COR-L47 (cell line): ENCODE measurements around the gene HCFC1R1.

Experiments
- DNase-seq: peaks from one replicate; lab custom pipeline; 2025; lab: John Stamatoyannopoulos, UW

Gene HCFC1R1

DNA sequence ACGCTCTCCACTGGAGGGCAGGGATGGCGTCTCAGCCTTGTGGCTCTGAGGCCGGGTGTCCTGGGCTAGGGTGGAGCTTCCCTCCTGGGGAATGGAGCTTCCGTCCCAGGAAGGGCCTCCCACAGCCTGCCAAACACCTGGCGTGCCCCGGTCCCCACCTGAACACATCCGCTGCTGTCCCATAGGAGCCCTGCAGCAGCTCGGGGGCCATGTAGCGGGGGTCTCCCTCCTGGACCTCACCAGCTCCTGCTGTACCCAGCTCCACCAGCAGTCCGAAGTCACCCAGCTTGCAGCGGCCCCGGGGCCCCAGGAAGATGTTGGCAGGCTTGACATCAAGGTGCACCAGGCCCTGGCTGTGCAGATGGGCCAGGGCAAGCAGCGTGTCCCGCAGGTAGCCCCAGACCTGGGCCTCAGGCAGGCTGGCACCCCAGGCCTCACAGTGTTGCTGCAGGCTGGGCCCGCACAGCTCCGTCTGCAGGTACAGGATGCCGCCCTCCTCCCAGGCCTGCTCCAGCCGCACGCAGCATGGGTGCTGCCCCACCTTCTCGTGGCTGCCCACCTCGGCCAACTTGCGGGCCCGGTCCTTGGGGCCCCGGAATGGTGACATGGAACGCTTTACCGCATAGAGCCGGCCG is 48.5 kb downstream of the HCFC1R1 start:
- no peak for DNase-seq

DNA sequence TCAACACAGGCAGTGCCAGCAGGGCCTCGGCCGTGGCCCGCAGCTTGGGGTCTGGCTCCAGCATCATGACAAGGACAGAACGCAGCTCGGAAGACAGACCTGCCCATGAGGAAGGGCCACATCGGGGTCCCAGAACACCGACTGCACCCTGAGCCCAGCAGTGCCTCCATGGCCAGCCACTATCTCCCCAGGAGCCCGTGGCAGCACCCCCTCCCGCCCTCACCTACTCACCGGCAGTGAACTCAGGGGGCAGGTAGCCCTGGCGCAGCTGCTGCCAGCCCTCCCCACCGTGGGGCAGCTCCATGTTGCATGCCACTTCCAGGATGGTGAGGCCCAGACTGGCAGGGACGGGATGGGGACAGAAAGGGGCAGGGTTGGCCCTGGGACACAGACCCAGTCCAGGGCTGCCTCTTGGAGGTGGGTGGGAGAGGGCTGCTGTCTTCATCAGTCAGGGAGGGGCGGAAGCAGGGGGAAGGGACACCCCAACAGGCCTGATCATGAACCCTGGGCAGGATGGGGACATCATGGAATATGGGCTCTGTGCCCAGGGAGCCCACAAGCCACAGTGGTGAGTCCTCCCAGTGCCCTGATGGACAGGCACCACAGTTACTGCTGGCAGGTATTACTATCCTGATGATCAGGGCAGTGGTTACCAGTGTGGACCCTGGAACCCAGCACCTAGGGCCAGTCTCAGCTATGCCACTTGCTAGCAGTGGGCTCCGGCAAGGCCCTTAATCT is 49.3 kb downstream of the HCFC1R1 start:
- DNase-seq: no peak

DNA sequence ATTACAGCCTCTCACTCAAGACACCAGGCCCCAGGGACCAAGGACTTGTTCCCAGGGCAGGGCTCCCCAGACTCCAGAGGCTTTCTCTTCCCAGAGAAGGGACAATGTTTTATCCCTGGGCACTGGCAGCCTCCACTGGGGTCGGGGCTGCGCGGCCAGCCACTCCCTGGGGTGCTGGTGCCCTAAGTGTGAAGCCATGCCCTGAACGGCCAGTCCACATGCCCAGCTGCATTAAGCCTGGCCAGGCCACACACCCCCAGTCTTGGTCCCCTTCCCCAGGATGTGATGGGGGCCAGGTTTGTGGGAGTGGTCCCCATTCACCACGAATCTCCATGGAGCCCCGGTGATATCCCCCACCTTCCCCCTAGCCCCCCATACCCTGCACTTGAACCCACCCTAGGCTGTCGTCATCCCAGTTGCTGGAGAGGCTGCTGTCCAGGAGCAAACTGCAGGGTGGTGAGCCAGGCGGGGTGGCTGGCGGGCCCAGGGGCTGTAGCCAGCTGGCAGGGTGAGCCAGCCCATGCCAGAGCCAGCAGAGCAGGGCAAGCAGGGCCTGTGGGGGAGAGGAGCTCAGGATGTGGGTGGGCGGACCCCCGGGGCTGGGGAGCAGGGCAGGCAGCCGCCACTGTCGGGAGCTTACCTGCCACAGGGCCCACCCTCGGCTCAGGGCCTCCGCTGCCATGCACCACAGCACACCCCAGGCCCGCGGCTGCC is 50.0 kb downstream of the HCFC1R1 start:
- DNase-seq: no peak

DNA sequence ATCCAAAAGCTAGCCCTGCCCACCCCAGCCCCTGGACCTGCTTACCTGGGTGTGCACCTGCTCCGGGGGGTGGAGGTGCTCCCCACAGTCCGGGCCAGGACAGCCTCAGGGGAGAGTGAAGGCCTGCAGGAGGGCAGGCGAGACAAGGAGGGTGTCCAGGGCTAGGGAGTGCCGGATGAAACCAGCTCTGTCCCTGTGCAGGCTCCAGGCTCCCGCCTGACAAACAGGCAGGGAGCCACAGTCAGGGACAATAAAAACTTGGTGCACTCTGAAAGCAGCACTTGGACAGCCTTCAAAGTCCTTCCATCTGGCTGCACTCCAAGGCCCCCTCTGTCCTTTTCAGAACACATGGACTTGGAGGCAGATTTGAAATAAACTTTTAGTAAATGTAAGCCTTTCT is 50.6 kb downstream of the HCFC1R1 start:
- DNase-seq: no peak
